ENCODE data around the gene TMPRSS12.
"Not testable (repeated sequence)": the region's sequence is repeated elsewhere in the genome, so short reads cannot be mapped to it uniquely, and the experiment has no call there.

- not testable (repeated sequence) for TF ChIP-seq CTCF (IDR thresholded peaks at IDR 0.05; ENCODE audit: low read depth, low read length, poor library complexity, severe bottlenecking); EZH2phosphoT487 (IDR thresholded peaks at IDR 0.05; ENCODE audit: borderline replicate concordance, low read length)
Measured at GRCh38 chr12:50930477-50930876, 87.8 kb downstream of the TMPRSS12 start.

Measured in DOHH2 (cell line).